Measurements from ENCODE around the gene IL16. TPM values are rescaled to one million over a fixed set of nuclear protein-coding genes. Genes with fewer than 3 reads are reported as not detected.

Gene IL16
- total RNA-seq, 1 donor from 2014 or later: 29.6 TPM

DNA sequence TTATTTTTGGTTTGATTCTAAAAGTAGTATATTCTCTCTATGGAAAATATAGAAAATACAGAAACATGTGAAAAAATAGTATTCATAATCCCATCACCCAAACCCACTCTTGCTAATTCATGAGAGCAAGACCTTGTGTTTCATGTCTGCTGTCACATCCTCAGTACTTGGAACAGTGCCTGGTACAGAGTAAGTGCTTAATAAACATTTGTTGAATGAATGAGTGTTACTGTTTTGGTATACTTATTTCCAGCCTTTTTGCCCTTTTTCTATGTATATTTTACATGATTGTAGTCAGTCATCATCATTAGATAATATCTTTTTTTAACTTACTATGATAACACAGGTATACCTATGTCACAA, 59.3 kb downstream of the IL16 start:
- H3K27ac Mint-ChIP-seq (ENCODE audit: unreplicated experiment): no peak overlapping the region
- no peaks in the 10 kb centered on the region for H3K27me3 Mint-ChIP-seq (ENCODE audit: unreplicated experiment)
- H3K36me3 Mint-ChIP-seq (ENCODE audit: low read depth, unreplicated experiment): peaks cover 2% of the 10 kb centered on the region
- TF ChIP-seq, protein P1, sequence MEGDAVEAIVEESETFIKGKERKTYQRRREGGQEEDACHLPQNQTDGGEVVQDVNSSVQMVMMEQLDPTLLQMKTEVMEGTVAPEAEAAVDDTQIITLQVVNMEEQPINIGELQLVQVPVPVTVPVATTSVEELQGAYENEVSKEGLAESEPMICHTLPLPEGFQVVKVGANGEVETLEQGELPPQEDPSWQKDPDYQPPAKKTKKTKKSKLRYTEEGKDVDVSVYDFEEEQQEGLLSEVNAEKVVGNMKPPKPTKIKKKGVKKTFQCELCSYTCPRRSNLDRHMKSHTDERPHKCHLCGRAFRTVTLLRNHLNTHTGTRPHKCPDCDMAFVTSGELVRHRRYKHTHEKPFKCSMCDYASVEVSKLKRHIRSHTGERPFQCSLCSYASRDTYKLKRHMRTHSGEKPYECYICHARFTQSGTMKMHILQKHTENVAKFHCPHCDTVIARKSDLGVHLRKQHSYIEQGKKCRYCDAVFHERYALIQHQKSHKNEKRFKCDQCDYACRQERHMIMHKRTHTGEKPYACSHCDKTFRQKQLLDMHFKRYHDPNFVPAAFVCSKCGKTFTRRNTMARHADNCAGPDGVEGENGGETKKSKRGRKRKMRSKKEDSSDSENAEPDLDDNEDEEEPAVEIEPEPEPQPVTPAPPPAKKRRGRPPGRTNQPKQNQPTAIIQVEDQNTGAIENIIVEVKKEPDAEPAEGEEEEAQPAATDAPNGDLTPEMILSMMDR (IDR thresholded peaks at IDR 0.05; ENCODE audit: unreplicated experiment): no peak
- peaks cover 19% of the 10 kb centered on the region for H3K4me1 Mint-ChIP-seq (ENCODE audit: unreplicated experiment)
- DNase-seq (ENCODE audit: low spot score): no peak
- no peak overlapping the region for H3K4me3 Mint-ChIP-seq (ENCODE audit: unreplicated experiment)
- H3K9me3 Mint-ChIP-seq (ENCODE audit: unreplicated experiment): no peaks in the 10 kb centered on the region

DNA sequence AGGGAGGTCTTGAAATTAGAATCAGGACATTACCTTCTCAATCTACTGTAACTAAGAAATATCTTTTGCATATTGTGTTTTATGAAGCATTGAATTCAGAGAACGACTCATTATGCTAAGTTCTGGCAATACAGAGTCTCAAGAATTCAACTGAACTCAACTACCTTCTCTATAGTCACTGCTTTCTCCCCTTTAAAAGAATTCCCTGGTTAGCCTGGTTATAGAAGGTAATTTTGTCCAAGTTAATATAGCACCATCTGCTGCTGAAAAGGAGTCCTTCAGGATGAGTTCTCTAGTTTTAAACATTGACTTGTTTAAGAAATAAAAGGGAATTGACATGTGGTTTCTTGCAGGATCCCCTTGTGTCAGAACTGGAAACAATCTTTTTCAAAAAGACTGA, 60.2 kb downstream of the IL16 start:
- TF ChIP-seq, protein P1 (IDR thresholded peaks at IDR 0.05; ENCODE audit: unreplicated experiment): no peak
- no peak for DNase-seq (ENCODE audit: low spot score)
- Mint-ChIP-seq H3K27ac (ENCODE audit: unreplicated experiment) (no peak overlapping the region), H3K4me3 (ENCODE audit: unreplicated experiment) (no peak overlapping the region), H3K36me3 (ENCODE audit: low read depth, unreplicated experiment) (no peaks in the 10 kb centered on the region), H3K9me3 (ENCODE audit: unreplicated experiment) (no peaks in the 10 kb centered on the region), H3K27me3 (ENCODE audit: unreplicated experiment) (no peaks in the 10 kb centered on the region), H3K4me1 (ENCODE audit: unreplicated experiment) (peaks cover 18% of the 10 kb centered on the region)

DNA sequence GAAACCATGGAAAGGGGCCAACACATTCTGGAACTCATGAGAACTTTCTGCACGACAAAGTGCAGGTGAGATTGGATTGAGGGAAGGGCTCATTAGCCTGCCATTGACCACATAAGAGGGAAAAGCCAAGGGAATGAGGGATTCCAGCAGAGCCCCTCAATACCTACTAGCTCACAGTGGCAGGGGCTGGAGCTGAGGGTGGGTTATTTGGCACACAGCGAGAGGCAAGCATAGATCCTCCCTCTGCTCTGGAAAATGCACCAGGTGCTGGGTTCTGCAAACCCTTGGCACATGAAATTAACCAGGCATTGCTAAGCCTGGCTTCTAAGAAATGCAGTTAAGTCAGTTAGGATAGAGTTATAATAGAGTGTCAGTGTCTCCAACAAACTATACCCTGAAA, 60.8 kb downstream of the IL16 start:
- H3K36me3 Mint-ChIP-seq (ENCODE audit: low read depth, unreplicated experiment): no peaks in the 10 kb centered on the region
- DNase-seq (ENCODE audit: low spot score): no peak
- TF ChIP-seq, protein P1 (IDR thresholded peaks at IDR 0.05; ENCODE audit: unreplicated experiment): no peak
- H3K9me3 Mint-ChIP-seq (ENCODE audit: unreplicated experiment): no peaks in the 10 kb centered on the region
- no peak overlapping the region for H3K4me3 Mint-ChIP-seq (ENCODE audit: unreplicated experiment)
- no peaks in the 10 kb centered on the region for H3K27me3 Mint-ChIP-seq (ENCODE audit: unreplicated experiment)
- peaks cover 15% of the 10 kb centered on the region for H3K4me1 Mint-ChIP-seq (ENCODE audit: unreplicated experiment)
- H3K27ac Mint-ChIP-seq (ENCODE audit: unreplicated experiment): no peak overlapping the region

- no peak overlapping the region for H3K4me3 Mint-ChIP-seq (ENCODE audit: unreplicated experiment)
- no peak for DNase-seq (ENCODE audit: low spot score)
- TF ChIP-seq, protein P1 (IDR thresholded peaks at IDR 0.05; ENCODE audit: unreplicated experiment): no peak
- H3K27me3 Mint-ChIP-seq (ENCODE audit: unreplicated experiment): no peaks in the 10 kb centered on the region
- no peaks in the 10 kb centered on the region for H3K9me3 Mint-ChIP-seq (ENCODE audit: unreplicated experiment)
- no peak overlapping the region for H3K27ac Mint-ChIP-seq (ENCODE audit: unreplicated experiment)
- H3K36me3 Mint-ChIP-seq (ENCODE audit: low read depth, unreplicated experiment): no peaks in the 10 kb centered on the region
- peaks cover 20% of the 10 kb centered on the region for H3K4me1 Mint-ChIP-seq (ENCODE audit: unreplicated experiment)
Observed at GRCh38 chr15:81258455-81258854, 61.8 kb downstream of the IL16 start.

GRCh38 chr15:81259760-81260298, 63.1 kb downstream of the IL16 start:
- TF ChIP-seq, protein P1 (IDR thresholded peaks at IDR 0.05; ENCODE audit: unreplicated experiment): no peak
- DNase-seq (ENCODE audit: low spot score): no peak
- no peak overlapping the region for H3K4me3 Mint-ChIP-seq (ENCODE audit: unreplicated experiment)
- H3K36me3 Mint-ChIP-seq (ENCODE audit: low read depth, unreplicated experiment): no peaks in the 10 kb centered on the region
- no peak overlapping the region for H3K27ac Mint-ChIP-seq (ENCODE audit: unreplicated experiment)
- peaks cover 1% of the 10 kb centered on the region for H3K27me3 Mint-ChIP-seq (ENCODE audit: unreplicated experiment)
- H3K9me3 Mint-ChIP-seq (ENCODE audit: unreplicated experiment): no peaks in the 10 kb centered on the region
- H3K4me1 Mint-ChIP-seq (ENCODE audit: unreplicated experiment): peaks cover 33% of the 10 kb centered on the region

All from endothelial cell (in vitro differentiated cells).